ENCODE data around the gene UBAC2.

GRCh38 chr13:99342723-99343315 is 142.2 kb downstream of the UBAC2 start:
- no peak for TF ChIP-seq POLR2A (IDR thresholded peaks at IDR 0.05; ENCODE audit: low read depth, low read length)
- no peak for TF ChIP-seq TAF1 (IDR thresholded peaks at IDR 0.05; ENCODE audit: low read depth, low read length)
